WTC11 (cell line): Measurements from ENCODE around the gene MZF1. TPM values are rescaled to one million over a fixed set of nuclear protein-coding genes. Genes with fewer than 3 reads are reported as not detected.
A peak's percentile ranks its signal among the peaks of the same experiment; 100 is the strongest.

Experiments used
- E2F1 ChIP-seq: sonication (generic); formaldehyde crosslinking; IDR thresholded peaks from 2 replicates; pipeline ENCODE4 v1.8.0; 2022; ENCODE audit warnings: mild to moderate bottlenecking, missing genetic modification reagents
- E2F4 ChIP-seq: sonication (generic); formaldehyde crosslinking; IDR thresholded peaks from 2 replicates; pipeline ENCODE4 v1.8.1; 2022; ENCODE audit warnings: low read depth, mild to moderate bottlenecking, moderate library complexity, missing genetic modification reagents, borderline replicate concordance
- FOXP1 ChIP-seq: sonication (generic); formaldehyde crosslinking; IDR thresholded peaks from 2 replicates; pipeline ENCODE4 v1.8.0; 2022; ENCODE audit warnings: missing genetic modification reagents, mild to moderate bottlenecking, moderate library complexity, borderline replicate concordance
- FOXP4 ChIP-seq: sonication (generic); formaldehyde crosslinking; IDR thresholded peaks from 2 replicates; pipeline ENCODE4 v1.8.0; 2022; ENCODE audit warnings: mild to moderate bottlenecking, missing genetic modification reagents
- GABPB1 ChIP-seq: sonication (generic); formaldehyde crosslinking; IDR thresholded peaks from 2 replicates; pipeline ENCODE4 v1.8.1; 2023; ENCODE audit warnings: mild to moderate bottlenecking, missing genetic modification reagents
- HMGA2 ChIP-seq: fragments of 250-450 bp; sonication (Bioruptor Pico); IDR thresholded peaks from 2 replicates; pipeline ENCODE4 v1.4.0; 2021; ENCODE audit warnings: mild to moderate bottlenecking, moderate library complexity
- JAZF1 ChIP-seq: fragments of 250-450 bp; sonication (Bioruptor Pico); IDR thresholded peaks from 2 replicates; pipeline ENCODE4 v1.9.0; 2021; ENCODE audit warnings: moderate library complexity, mild to moderate bottlenecking, inconsistent platforms
- JUN ChIP-seq: sonication (generic); formaldehyde crosslinking; IDR thresholded peaks from 2 replicates; pipeline ENCODE4 v1.8.0; 2023; ENCODE audit warnings: mild to moderate bottlenecking, missing genetic modification reagents
- NFATC4 ChIP-seq: fragments of 250-450 bp; sonication (Bioruptor Pico); IDR thresholded peaks from 2 replicates; pipeline ENCODE4 v1.9.0; 2021; ENCODE audit warnings: mild to moderate bottlenecking
- NR1H2 ChIP-seq: sonication (generic); formaldehyde crosslinking; IDR thresholded peaks from 2 replicates; pipeline ENCODE4 v1.9.0; 2021; ENCODE audit warnings: mild to moderate bottlenecking, moderate library complexity, missing genetic modification reagents
- NR2C2 ChIP-seq: sonication (generic); formaldehyde crosslinking; IDR thresholded peaks from 2 replicates; pipeline ENCODE4 v1.8.0; 2022; ENCODE audit warnings: mild to moderate bottlenecking, missing genetic modification reagents
- PRRX2 ChIP-seq: fragments of 250-450 bp; sonication (Bioruptor Pico); IDR thresholded peaks from 2 replicates; pipeline ENCODE4 v1.8.0; 2021; ENCODE audit warnings: mild to moderate bottlenecking
- SMAD3 ChIP-seq: sonication (generic); formaldehyde crosslinking; IDR thresholded peaks from 2 replicates; pipeline ENCODE4 v1.8.0; 2022; ENCODE audit warnings: missing genetic modification reagents, mild to moderate bottlenecking, borderline replicate concordance
- TP53 ChIP-seq: sonication (generic); formaldehyde crosslinking; IDR thresholded peaks from 2 replicates; pipeline ENCODE4 v1.8.1; 2023; ENCODE audit warnings: mild to moderate bottlenecking, missing genetic modification reagents
- ZNF232 ChIP-seq: sonication (generic); formaldehyde crosslinking; IDR thresholded peaks from 2 replicates; pipeline ENCODE4 v1.8.0; 2022; ENCODE audit warnings: mild to moderate bottlenecking, missing genetic modification reagents
- ZNF416 ChIP-seq: fragments of 250-450 bp; sonication (Bioruptor Pico); IDR thresholded peaks from 2 replicates; pipeline ENCODE4 v1.9.0; 2021; ENCODE audit warnings: mild to moderate bottlenecking, inconsistent platforms
- ZNF423 ChIP-seq: fragments of 250-450 bp; sonication (Bioruptor Pico); IDR thresholded peaks from 2 replicates; pipeline ENCODE4 v2.1.2; 2022; ENCODE audit warnings: mild to moderate bottlenecking, moderate library complexity
- ZNF512 ChIP-seq: sonication (generic); formaldehyde crosslinking; IDR thresholded peaks from 2 replicates; pipeline ENCODE4 v1.8.1; 2022; ENCODE audit warnings: missing genetic modification reagents, borderline replicate concordance
- ZSCAN18 ChIP-seq: fragments of 250-450 bp; sonication (Bioruptor Pico); IDR thresholded peaks from 2 replicates; pipeline ENCODE4 v2.1.2; 2022; ENCODE audit warnings: mild to moderate bottlenecking, moderate library complexity
- total RNA-seq: library from RNA; stranded (reverse); gene quantifications from 3 replicates; pipeline ENCODE4 v1.2.3, GENCODE V29; 2021
- TF ChIP-seq, protein P1 (sequence below): sonication (generic); formaldehyde crosslinking; IDR thresholded peaks from 2 replicates; pipeline ENCODE4 v1.8.1; 2023; ENCODE audit warnings: mild to moderate bottlenecking, moderate library complexity, missing genetic modification reagents
- TF ChIP-seq, protein P2 (sequence below): sonication (generic); formaldehyde crosslinking; IDR thresholded peaks from 2 replicates; pipeline ENCODE4 v1.8.0; 2022; ENCODE audit warnings: missing genetic modification reagents
- TF ChIP-seq, protein P3 (sequence below): sonication (generic); formaldehyde crosslinking; IDR thresholded peaks from 2 replicates; pipeline ENCODE4 v1.8.1; 2022; ENCODE audit warnings: mild to moderate bottlenecking, missing genetic modification reagents, moderate library complexity, borderline replicate concordance
- TF ChIP-seq, protein P4 (sequence below): fragments of 250-450 bp; sonication (Bioruptor Pico); IDR thresholded peaks from 2 replicates; pipeline ENCODE4 v1.8.0; 2021; ENCODE audit warnings: mild to moderate bottlenecking

Gene MZF1
- total RNA-seq, 1 experiment from 2014 or later = 22.2 TPM

DNA sequence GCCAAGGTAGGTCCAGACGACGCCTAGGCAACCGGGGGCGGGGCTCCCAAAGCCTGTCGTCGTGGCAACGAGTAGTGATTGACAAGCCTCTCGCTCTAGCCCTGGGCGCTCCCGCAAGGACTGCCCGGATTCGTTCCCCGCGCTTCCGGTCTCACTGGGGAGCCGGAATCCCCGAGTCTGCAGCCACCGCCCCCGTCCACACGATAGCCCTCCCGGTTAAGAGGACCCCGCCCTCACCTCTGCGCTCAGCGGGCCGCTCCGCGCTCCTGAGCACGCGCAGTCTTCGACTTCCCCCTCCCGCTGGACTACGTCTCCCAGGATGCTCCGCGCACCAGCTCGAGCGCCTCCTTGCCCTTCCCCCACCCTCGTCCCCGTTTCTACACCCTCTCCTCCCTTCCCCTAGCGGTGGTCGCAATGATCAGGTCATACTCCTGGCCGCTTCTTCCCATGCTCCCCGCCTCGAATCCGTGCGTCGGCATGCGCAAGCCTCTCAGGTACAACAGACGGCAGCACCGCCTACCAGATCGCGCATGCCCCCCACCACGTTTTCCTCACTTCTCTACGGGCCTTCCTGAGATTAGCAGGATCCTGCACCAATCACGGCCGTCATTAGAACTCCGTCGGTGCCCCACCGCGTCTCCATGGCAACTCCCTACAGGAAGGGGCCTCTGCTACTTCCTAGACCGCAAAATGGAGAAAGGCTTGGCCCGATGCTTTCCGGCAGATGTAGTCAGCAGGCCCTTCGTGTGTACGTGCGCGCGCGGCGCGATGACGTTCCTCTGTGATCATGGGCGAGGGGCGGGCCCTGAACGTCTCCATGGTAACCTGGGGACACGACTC lies at the start of gene MZF1 (continued):
- TF ChIP-seq, protein P1, sequence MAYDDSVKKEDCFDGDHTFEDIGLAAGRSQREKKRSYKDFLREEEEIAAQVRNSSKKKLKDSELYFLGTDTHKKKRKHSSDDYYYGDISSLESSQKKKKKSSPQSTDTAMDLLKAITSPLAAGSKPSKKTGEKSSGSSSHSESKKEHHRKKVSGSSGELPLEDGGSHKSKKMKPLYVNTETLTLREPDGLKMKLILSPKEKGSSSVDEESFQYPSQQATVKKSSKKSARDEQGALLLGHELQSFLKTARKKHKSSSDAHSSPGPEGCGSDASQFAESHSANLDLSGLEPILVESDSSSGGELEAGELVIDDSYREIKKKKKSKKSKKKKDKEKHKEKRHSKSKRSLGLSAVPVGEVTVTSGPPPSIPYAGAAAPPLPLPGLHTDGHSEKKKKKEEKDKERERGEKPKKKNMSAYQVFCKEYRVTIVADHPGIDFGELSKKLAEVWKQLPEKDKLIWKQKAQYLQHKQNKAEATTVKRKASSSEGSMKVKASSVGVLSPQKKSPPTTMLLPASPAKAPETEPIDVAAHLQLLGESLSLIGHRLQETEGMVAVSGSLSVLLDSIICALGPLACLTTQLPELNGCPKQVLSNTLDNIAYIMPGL = no peak
- TF ChIP-seq FOXP4 (peak; percentile 49; the same call in 1 of the 2 replicates), ZSCAN18 (CRISPR knock-in tag) (no peak), NR1H2 (CRISPR knock-in tag) (no peak), JAZF1 (no peak), NR2C2 (CRISPR knock-in tag) (no peak), ZNF423 (CRISPR knock-in tag) (no peak), SMAD3 (no peak; the same call in 1 of the 2 replicates), GABPB1 (CRISPR knock-in tag) (no peak), ZNF512 (CRISPR knock-in tag) (no peak), PRRX2 (CRISPR knock-in tag) (no peak), NFATC4 (no peak), HMGA2 (no peak), FOXP1 (CRISPR knock-in tag) (peak; percentile 27; the same call in 1 of the 2 replicates), ZNF416 (CRISPR knock-in tag) (peak; percentile 50; the same call in 1 of the 2 replicates), JUN (CRISPR knock-in tag) (no peak), TP53 (CRISPR knock-in tag) (no peak), E2F1 (CRISPR knock-in tag) (no peak), ZNF232 (CRISPR knock-in tag) (no peak), E2F4 (CRISPR knock-in tag) (no peak)
- TF ChIP-seq, protein P2, sequence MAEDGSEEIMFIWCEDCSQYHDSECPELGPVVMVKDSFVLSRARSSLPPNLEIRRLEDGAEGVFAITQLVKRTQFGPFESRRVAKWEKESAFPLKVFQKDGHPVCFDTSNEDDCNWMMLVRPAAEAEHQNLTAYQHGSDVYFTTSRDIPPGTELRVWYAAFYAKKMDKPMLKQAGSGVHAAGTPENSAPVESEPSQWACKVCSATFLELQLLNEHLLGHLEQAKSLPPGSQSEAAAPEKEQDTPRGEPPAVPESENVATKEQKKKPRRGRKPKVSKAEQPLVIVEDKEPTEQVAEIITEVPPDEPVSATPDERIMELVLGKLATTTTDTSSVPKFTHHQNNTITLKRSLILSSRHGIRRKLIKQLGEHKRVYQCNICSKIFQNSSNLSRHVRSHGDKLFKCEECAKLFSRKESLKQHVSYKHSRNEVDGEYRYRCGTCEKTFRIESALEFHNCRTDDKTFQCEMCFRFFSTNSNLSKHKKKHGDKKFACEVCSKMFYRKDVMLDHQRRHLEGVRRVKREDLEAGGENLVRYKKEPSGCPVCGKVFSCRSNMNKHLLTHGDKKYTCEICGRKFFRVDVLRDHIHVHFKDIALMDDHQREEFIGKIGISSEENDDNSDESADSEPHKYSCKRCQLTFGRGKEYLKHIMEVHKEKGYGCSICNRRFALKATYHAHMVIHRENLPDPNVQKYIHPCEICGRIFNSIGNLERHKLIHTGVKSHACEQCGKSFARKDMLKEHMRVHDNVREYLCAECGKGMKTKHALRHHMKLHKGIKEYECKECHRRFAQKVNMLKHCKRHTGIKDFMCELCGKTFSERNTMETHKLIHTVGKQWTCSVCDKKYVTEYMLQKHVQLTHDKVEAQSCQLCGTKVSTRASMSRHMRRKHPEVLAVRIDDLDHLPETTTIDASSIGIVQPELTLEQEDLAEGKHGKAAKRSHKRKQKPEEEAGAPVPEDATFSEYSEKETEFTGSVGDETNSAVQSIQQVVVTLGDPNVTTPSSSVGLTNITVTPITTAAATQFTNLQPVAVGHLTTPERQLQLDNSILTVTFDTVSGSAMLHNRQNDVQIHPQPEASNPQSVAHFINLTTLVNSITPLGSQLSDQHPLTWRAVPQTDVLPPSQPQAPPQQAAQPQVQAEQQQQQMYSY = peak; percentile 73
- TF ChIP-seq, protein P3, sequence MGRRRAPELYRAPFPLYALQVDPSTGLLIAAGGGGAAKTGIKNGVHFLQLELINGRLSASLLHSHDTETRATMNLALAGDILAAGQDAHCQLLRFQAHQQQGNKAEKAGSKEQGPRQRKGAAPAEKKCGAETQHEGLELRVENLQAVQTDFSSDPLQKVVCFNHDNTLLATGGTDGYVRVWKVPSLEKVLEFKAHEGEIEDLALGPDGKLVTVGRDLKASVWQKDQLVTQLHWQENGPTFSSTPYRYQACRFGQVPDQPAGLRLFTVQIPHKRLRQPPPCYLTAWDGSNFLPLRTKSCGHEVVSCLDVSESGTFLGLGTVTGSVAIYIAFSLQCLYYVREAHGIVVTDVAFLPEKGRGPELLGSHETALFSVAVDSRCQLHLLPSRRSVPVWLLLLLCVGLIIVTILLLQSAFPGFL (CRISPR knock-in tag) = no peak
- TF ChIP-seq, protein P4, sequence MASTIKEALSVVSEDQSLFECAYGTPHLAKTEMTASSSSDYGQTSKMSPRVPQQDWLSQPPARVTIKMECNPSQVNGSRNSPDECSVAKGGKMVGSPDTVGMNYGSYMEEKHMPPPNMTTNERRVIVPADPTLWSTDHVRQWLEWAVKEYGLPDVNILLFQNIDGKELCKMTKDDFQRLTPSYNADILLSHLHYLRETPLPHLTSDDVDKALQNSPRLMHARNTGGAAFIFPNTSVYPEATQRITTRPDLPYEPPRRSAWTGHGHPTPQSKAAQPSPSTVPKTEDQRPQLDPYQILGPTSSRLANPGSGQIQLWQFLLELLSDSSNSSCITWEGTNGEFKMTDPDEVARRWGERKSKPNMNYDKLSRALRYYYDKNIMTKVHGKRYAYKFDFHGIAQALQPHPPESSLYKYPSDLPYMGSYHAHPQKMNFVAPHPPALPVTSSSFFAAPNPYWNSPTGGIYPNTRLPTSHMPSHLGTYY (CRISPR knock-in tag) = no peak
